ENCODE measurements around the gene SF3B1.

DNA sequence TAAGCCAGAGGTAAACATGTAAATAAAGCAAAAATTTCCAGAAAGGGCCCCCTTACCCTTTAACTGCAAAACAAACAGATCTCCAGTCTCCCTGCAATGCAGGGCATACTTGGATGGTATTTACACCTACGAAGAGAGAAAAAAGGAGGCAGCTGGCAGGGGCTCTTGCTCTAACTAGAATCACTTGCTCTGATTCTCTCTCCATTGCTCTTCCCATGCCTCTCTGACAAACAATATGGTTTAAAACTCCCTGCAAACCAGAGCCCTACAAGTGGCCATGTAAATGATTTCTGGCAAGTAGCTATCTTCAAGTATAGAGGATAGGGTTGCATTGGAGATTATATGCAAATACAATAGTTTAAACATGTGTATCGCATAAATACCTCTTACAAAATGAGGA lies 35.9 kb downstream of the SF3B1 start:
- TF ChIP-seq, protein P1, sequence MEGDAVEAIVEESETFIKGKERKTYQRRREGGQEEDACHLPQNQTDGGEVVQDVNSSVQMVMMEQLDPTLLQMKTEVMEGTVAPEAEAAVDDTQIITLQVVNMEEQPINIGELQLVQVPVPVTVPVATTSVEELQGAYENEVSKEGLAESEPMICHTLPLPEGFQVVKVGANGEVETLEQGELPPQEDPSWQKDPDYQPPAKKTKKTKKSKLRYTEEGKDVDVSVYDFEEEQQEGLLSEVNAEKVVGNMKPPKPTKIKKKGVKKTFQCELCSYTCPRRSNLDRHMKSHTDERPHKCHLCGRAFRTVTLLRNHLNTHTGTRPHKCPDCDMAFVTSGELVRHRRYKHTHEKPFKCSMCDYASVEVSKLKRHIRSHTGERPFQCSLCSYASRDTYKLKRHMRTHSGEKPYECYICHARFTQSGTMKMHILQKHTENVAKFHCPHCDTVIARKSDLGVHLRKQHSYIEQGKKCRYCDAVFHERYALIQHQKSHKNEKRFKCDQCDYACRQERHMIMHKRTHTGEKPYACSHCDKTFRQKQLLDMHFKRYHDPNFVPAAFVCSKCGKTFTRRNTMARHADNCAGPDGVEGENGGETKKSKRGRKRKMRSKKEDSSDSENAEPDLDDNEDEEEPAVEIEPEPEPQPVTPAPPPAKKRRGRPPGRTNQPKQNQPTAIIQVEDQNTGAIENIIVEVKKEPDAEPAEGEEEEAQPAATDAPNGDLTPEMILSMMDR (IDR thresholded peaks at IDR 0.05) = no peak
- no peak for TF ChIP-seq EZH2 (IDR thresholded peaks at IDR 0.05)

All from neural progenitor cell (in vitro differentiated cells).